Aorta (tissue), 5 donors: ENCODE measurements around the gene ADGRG6. TPM values are rescaled to one million over a fixed set of nuclear protein-coding genes. Genes with fewer than 3 reads are reported as not detected.

Experiments
- ATAC-seq: fragments of 200-7000 bp; cut with Tn5 transposase; one replicate; pipeline ENCODE4 v1.9.1; 2022; ENCODE audit warnings: moderate library complexity; ENCODE audit not compliant: low FRiP score
- DNase-seq, 2 donors: peaks; one replicate each; pipeline ENCODE4 v3.0.0-alpha.2; 2020
- H3K27ac ChIP-seq, 2 donors: one replicate each; pipeline ENCODE4 v1.5.1; 2013; ENCODE audit warnings: low read length in 2 of 2, mild to moderate bottlenecking in 2 of 2, moderate library complexity in 2 of 2, control low read depth in 1 of 2, inconsistent platforms in 1 of 2, low read depth in 1 of 2
- H3K27me3 ChIP-seq, 2 donors: one replicate each; pipeline ENCODE4 v1.6.1; 2013; ENCODE audit warnings: control low read depth in 1 of 2, low read length in 1 of 2, mild to moderate bottlenecking in 1 of 2, moderate library complexity in 1 of 2; ENCODE audit not compliant: insufficient read depth in 2 of 2, control insufficient read depth in 1 of 2
- H3K36me3 ChIP-seq, 2 donors: one replicate each; pipeline ENCODE4 v1.6.1; 2013; ENCODE audit warnings: control low read depth in 1 of 2, low read length in 1 of 2, mild to moderate bottlenecking in 1 of 2; ENCODE audit not compliant: insufficient read depth in 2 of 2, control insufficient read depth in 1 of 2
- H3K4me1 ChIP-seq, 2 donors: one replicate each; pipeline ENCODE4 v1.6.1; 2013; ENCODE audit warnings: low read length in 2 of 2, control low read depth in 1 of 2, mild to moderate bottlenecking in 1 of 2, moderate library complexity in 1 of 2; ENCODE audit not compliant: insufficient read depth in 2 of 2, control insufficient read depth in 1 of 2
- H3K4me3 ChIP-seq, 2 donors: one replicate each; pipeline ENCODE4 v1.5.1; 2013; ENCODE audit warnings: low read length in 2 of 2, control low read depth in 1 of 2, mild to moderate bottlenecking in 1 of 2
- H3K9me3 ChIP-seq: one replicate; pipeline ENCODE4 v1.6.1; 2013; ENCODE audit warnings: mild to moderate bottlenecking, low read length; ENCODE audit not compliant: control insufficient read depth
- WGBS, 2 donors: extraction: QIAGEN DNeasy Blood & Tissue Kit; methylation state at CpG; one replicate each; pipeline ENCODE4 v1.1.7; 2013; 5-methylcytosine and 5-hydroxymethylcytosine counted together
- intact Hi-C, 2 donors: fragments of 100-400 bp; cut with DNase I; formaldehyde crosslinking; loops; one replicate each; pipeline versions ENCODE4 v1.14.2 to v1.15.0; 2022
- polyA plus RNA-seq, 2 donors: library from polyadenylated mRNA; stranded (reverse); fragments of 200-250 nt; gene quantifications; one replicate each; pipeline ENCODE4 v1.2.3, GENCODE V29; 2013
- total RNA-seq, 2 donors: library from RNA; stranded (reverse); fragmentation: NEBNext Ultra II Directional; extraction: Animal tissue kit (Norgen Biotek cat#: 25700); gene quantifications; one replicate each; pipeline ENCODE4 v1.2.1, GENCODE V29; 2021
- donor health status: healthy with polysubstance abuse.
- donor health status: Bipolar disorder and iron deficiency.
- donor health status: DM: no; HTN: no; CAD: no.
- donor health status: DM: no; HTN: no; CAD: no.
- donor health status: DM: yes; HTN: yes; CAD: no.

The ADGRG6 gene
- total and polyA plus RNA-seq, 4 donors: 0.18 to 15.7 (median 7.8) TPM

- peaks cover 3% of the 10 kb centered on the region for H3K9me3 ChIP-seq
- peaks cover 0 to 2% of the 10 kb centered on the region in 2 donors for H3K27me3 ChIP-seq
- H3K27ac ChIP-seq: no peak overlapping the region
- H3K4me1 ChIP-seq: no peaks in the 10 kb centered on the region
- H3K36me3 ChIP-seq: no peaks in the 10 kb centered on the region
- 88 to 89% methylated on average over 6 of the region's 6 CpGs for WGBS, 2 donors
- ATAC-seq (no peak), DNase-seq (no peak)
- intact Hi-C loops: no loop called here
- no peak overlapping the region for H3K4me3 ChIP-seq
These were observed 162.2 kb downstream of the ADGRG6 start for GRCh38 chr6:142463988-142464387.

GRCh38 chr6:142469220-142469619, 167.4 kb downstream of the ADGRG6 start:
- peaks cover 3% of the 10 kb centered on the region for H3K9me3 ChIP-seq
- 85 to 89% methylated on average over 1 of the region's 1 CpG for WGBS, 2 donors
- no peak for DNase-seq
- no peaks in the 10 kb centered on the region for H3K36me3 ChIP-seq
- peaks cover 0 to 2% of the 10 kb centered on the region in 2 donors for H3K27me3 ChIP-seq
- intact Hi-C loops: no loop called here
- no peak overlapping the region for H3K27ac ChIP-seq
- H3K4me3 ChIP-seq: no peak overlapping the region
- ATAC-seq: no peak
- no peaks in the 10 kb centered on the region for H3K4me1 ChIP-seq

- DNase-seq: no peak
- no peak overlapping the region for H3K4me3 ChIP-seq
- intact Hi-C loops: loop anchor here (5.0 to 10.0 kb wide), 3 partner anchors 67 to 964 kb away; no protein-coding TSS in a partner anchor
- no peaks in the 10 kb centered on the region for H3K4me1 ChIP-seq
- H3K36me3 ChIP-seq: no peaks in the 10 kb centered on the region
- H3K27me3 ChIP-seq: peaks cover 0 to 2% of the 10 kb centered on the region in 2 donors
- no peak for ATAC-seq
- WGBS, 2 donors: 85 to 89% methylated on average over 1 of the region's 1 CpG
- H3K27ac ChIP-seq: no peak overlapping the region
- H3K9me3 ChIP-seq: peaks cover 3% of the 10 kb centered on the region
These were observed 168.6 kb downstream of the ADGRG6 start for GRCh38 chr6:142470421-142470820.

- no peaks in the 10 kb centered on the region for H3K27me3 ChIP-seq
- no peaks in the 10 kb centered on the region for H3K36me3 ChIP-seq
- H3K4me1 ChIP-seq: no peaks in the 10 kb centered on the region
- DNase-seq (no peak), ATAC-seq (no peak)
- H3K9me3 ChIP-seq: no peaks in the 10 kb centered on the region
- intact Hi-C loops: loop anchor here (5.0 to 10.0 kb wide), 5 partner anchors 63 to 960 kb away; no protein-coding TSS in a partner anchor
- H3K4me3 ChIP-seq: no peak overlapping the region
- no peak overlapping the region for H3K27ac ChIP-seq
- WGBS, 2 donors: 3 to 4% methylated on average over 13 of the region's 13 CpGs
These were observed 172.9 kb downstream of the ADGRG6 start for GRCh38 chr6:142474531-142475289.

- Histone ChIP-seq H3K4me3 (no peak overlapping the region), H3K9me3 (no peaks in the 10 kb centered on the region), H3K27ac (no peak overlapping the region), H3K4me1 (no peaks in the 10 kb centered on the region), H3K27me3 (no peaks in the 10 kb centered on the region), H3K36me3 (no peaks in the 10 kb centered on the region)
- ATAC-seq (no peak), DNase-seq (no peak)
- WGBS, 2 donors: 85 to 91% methylated on average over 2 of the region's 2 CpGs
- intact Hi-C loops: loop anchor here (5.0 to 10.0 kb wide), 4 partner anchors 206 to 958 kb away; no protein-coding TSS in a partner anchor
These were observed 174.6 kb downstream of the ADGRG6 start for GRCh38 chr6:142476452-142476851.

- intact Hi-C loops: loop anchor here (5.0 to 10.0 kb wide), 4 partner anchors 204 to 957 kb away; no protein-coding TSS in a partner anchor
- ATAC-seq: no peak
These were observed 176.3 kb downstream of the ADGRG6 start for GRCh38 chr6:142478117-142478516.

GRCh38 chr6:142481466-142481865, 179.7 kb downstream of the ADGRG6 start:
- Histone ChIP-seq H3K4me1 (no peaks in the 10 kb centered on the region), H3K36me3 (no peaks in the 10 kb centered on the region), H3K27ac (no peak overlapping the region), H3K4me3 (no peak overlapping the region), H3K9me3 (no peaks in the 10 kb centered on the region), H3K27me3 (no peaks in the 10 kb centered on the region)
- 77 to 80% methylated on average over 4 of the region's 4 CpGs for whole genome bisulfite sequencing, 2 donors
- intact Hi-C loops: no loop called here
- no peak for DNase-seq
- ATAC-seq: no peak

More at GRCh38 chr6:142478117-142478516, 176.3 kb downstream of the ADGRG6 start:
- Histone ChIP-seq H3K27ac (no peak overlapping the region), H3K27me3 (no peaks in the 10 kb centered on the region), H3K9me3 (no peaks in the 10 kb centered on the region), H3K36me3 (no peaks in the 10 kb centered on the region), H3K4me3 (no peak overlapping the region), H3K4me1 (no peaks in the 10 kb centered on the region)
- WGBS, 2 donors: 89 to 91% methylated on average over 2 of the region's 2 CpGs
- no peak for DNase-seq

- DNase-seq (no peak), ATAC-seq (no peak)
- WGBS, 2 donors: 59 to 67% methylated on average over 1 of the region's 1 CpG
- intact Hi-C loops: no loop called here
- no peaks in the 10 kb centered on the region for H3K9me3 ChIP-seq
- H3K27ac ChIP-seq: no peak overlapping the region
- no peak overlapping the region for H3K4me3 ChIP-seq
- no peaks in the 10 kb centered on the region for H3K27me3 ChIP-seq
- no peaks in the 10 kb centered on the region for H3K36me3 ChIP-seq
- H3K4me1 ChIP-seq: no peaks in the 10 kb centered on the region
These were observed 180.4 kb downstream of the ADGRG6 start for GRCh38 chr6:142482249-142482648.

- intact Hi-C loops: no loop called here
- Histone ChIP-seq H3K36me3 (no peaks in the 10 kb centered on the region), H3K27ac (no peak overlapping the region), H3K9me3 (no peaks in the 10 kb centered on the region), H3K27me3 (no peaks in the 10 kb centered on the region), H3K4me1 (no peaks in the 10 kb centered on the region), H3K4me3 (no peak overlapping the region)
- ATAC-seq: no peak
- 77 to 80% methylated on average over 5 of the region's 5 CpGs for WGBS, 2 donors
- DNase-seq: no peak
These were observed 181.2 kb downstream of the ADGRG6 start for GRCh38 chr6:142482974-142483373.
